OCI-LY3 (cell line): ENCODE data around the gene NHS.

ENCODE experiments used
- CTCF ChIP-seq: fragments of 200-600, 300-600 bp; sonication (generic); IDR thresholded peaks from 2 replicates; pipeline ENCODE4 v1.5.1; 2014; ENCODE audit warnings: antibody characterized with exemption, low read length, low read depth
- EZH2phosphoT487 ChIP-seq: fragments of 200-600 bp; shearing (Covaris generic); IDR thresholded peaks from 2 replicates; pipeline ENCODE4 v1.6.1; 2018; ENCODE audit warnings: antibody characterized with exemption, mixed run types, low read depth

DNA sequence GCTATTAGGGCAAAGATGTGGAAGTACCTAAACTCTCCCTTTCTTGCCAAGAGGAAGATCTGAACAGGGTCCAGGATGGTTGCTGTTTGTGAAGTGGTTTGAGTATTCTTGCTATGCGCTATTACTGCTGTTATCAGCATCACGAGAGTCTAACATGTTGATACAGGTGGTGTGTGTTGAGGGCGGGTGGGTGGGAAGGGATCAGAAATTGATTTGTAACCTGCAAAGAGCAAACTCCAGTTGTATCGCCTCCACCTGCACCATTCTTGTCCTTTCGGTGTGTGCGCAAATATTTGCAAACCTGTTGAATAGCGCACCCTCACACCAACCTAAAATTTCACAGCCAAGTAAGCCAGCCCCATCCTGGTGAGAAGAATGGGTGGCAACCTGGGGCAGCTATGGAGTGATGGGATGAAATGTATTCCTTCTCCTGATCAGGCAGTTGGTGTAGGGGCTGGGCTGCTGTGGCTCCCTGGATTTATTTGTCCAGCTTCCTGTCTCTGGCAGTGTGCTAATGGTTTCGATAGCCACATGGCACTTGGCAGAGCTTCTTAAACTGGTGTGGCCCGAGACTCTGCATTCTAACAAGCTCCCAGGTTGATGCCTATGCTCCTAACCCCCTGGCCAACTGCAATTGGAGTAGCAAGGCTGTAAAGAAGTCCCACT lies 259.7 kb downstream of the NHS start:
- no peak for TF ChIP-seq CTCF
- TF ChIP-seq EZH2phosphoT487, result no peak
